Osteocyte (in vitro differentiated cells): ENCODE measurements around the gene NAA25. TPM values are rescaled to one million over a fixed set of nuclear protein-coding genes. Genes with fewer than 3 reads are reported as not detected.
"Not testable (repeated sequence)": the region's sequence is repeated elsewhere in the genome, so short reads cannot be mapped to it uniquely, and the experiment has no call there.

Source experiments
- DNase-seq: peaks from one replicate; pipeline ENCODE4 v3.0.0; 2021; ENCODE audit warnings: mixed read lengths; ENCODE audit not compliant: unreplicated experiment; ENCODE audit errors: extremely low spot score
- H3K27ac Mint-ChIP-seq: one replicate; pipeline ENCODE4 v1.8.0; 2021; ENCODE audit warnings: mild to moderate bottlenecking, mixed read lengths; ENCODE audit not compliant: unreplicated experiment
- H3K27me3 Mint-ChIP-seq: one replicate; pipeline ENCODE4 v1.8.0; 2021; ENCODE audit warnings: mixed read lengths; ENCODE audit not compliant: unreplicated experiment
- H3K36me3 Mint-ChIP-seq: one replicate; pipeline ENCODE4 v1.8.0; 2021; ENCODE audit warnings: mixed read lengths; ENCODE audit not compliant: unreplicated experiment
- H3K4me1 Mint-ChIP-seq: one replicate; pipeline ENCODE4 v1.8.0; 2021; ENCODE audit warnings: mixed read lengths; ENCODE audit not compliant: unreplicated experiment
- H3K4me3 Mint-ChIP-seq: one replicate; pipeline ENCODE4 v1.8.0; 2021; ENCODE audit warnings: mild to moderate bottlenecking, moderate library complexity, mixed read lengths; ENCODE audit not compliant: unreplicated experiment
- H3K9me3 Mint-ChIP-seq: one replicate; pipeline ENCODE4 v1.8.0; 2021; ENCODE audit warnings: mixed read lengths; ENCODE audit not compliant: unreplicated experiment
- CTCF ChIP-seq: fragments of 200-600 bp; sonication (generic); IDR thresholded peaks from 2 replicates; pipeline ENCODE4 v1.5.0; 2021; ENCODE audit warnings: antibody characterized with exemption, mild to moderate bottlenecking, moderate library complexity
- total RNA-seq: library from RNA; stranded (reverse); gene quantifications from 2 replicates; pipeline ENCODE4 v1.2.1, GENCODE V29; 2021

The NAA25 gene
- total RNA-seq, 1 donor from 2014 or later: 22.7 TPM

GRCh38 chr12:112012775-112013600, 95.6 kb downstream of the NAA25 start, which contains the start of the genes ERP29 and TMEM116:
ERP29 (plus strand) TSS chr12:112013426; CDS start chr12:112013466, 40 bp downstream.
TMEM116 (minus strand) TSS chr12:112013165; CDS start chr12:112005270, 7,895 bp downstream.
- DNase-seq: peak; percentile 100
- Mint-ChIP-seq H3K9me3 (peaks cover 6% of the 10 kb centered on the region), H3K4me3 (peak within 1 kb of the TSS; percentile 97), H3K36me3 (peaks cover 17% of the 10 kb centered on the region), H3K4me1 (peaks cover 32% of the 10 kb centered on the region), H3K27me3 (no peaks in the 10 kb centered on the region), H3K27ac (peak within 1 kb of the TSS; percentile 98)
- TF ChIP-seq CTCF: peak; percentile 58

- H3K9me3 Mint-ChIP-seq: peaks cover 6% of the 10 kb centered on the region
- peaks cover 16% of the 10 kb centered on the region for H3K36me3 Mint-ChIP-seq
- no peak overlapping the region for H3K27ac Mint-ChIP-seq
- no peak for DNase-seq
- peak overlapping the region; percentile 97 for H3K4me3 Mint-ChIP-seq
- no peaks in the 10 kb centered on the region for H3K27me3 Mint-ChIP-seq
- H3K4me1 Mint-ChIP-seq: peaks cover 32% of the 10 kb centered on the region
- TF ChIP-seq CTCF: no peak
Observed at GRCh38 chr12:112011685-112012084, 96.9 kb downstream of the NAA25 start.

GRCh38 chr12:112010415-112011344, 97.9 kb downstream of the NAA25 start:
- H3K27me3 Mint-ChIP-seq: no peaks in the 10 kb centered on the region
- H3K9me3 Mint-ChIP-seq: peaks cover under 1% of the 10 kb centered on the region
- peaks cover 8% of the 10 kb centered on the region for H3K36me3 Mint-ChIP-seq
- DNase-seq: no peak
- H3K27ac Mint-ChIP-seq: no peak overlapping the region
- peaks cover 37% of the 10 kb centered on the region for H3K4me1 Mint-ChIP-seq
- H3K4me3 Mint-ChIP-seq: peak overlapping the region; percentile 97
- no peak for TF ChIP-seq CTCF

GRCh38 chr12:112009596-112009995, 99.0 kb downstream of the NAA25 start:
- not testable (repeated sequence) for H3K27ac Mint-ChIP-seq, H3K9me3 Mint-ChIP-seq, H3K27me3 Mint-ChIP-seq, H3K36me3 Mint-ChIP-seq, DNase-seq, H3K4me3 Mint-ChIP-seq
- peaks cover 35% of the 10 kb centered on the region for H3K4me1 Mint-ChIP-seq

GRCh38 chr12:112008918-112009317, 99.7 kb downstream of the NAA25 start:
- H3K9me3 Mint-ChIP-seq: no peaks in the 10 kb centered on the region
- no peak for DNase-seq
- H3K27me3 Mint-ChIP-seq: no peaks in the 10 kb centered on the region
- no peak overlapping the region for H3K27ac Mint-ChIP-seq
- H3K4me1 Mint-ChIP-seq: peaks cover 30% of the 10 kb centered on the region
- no peaks in the 10 kb centered on the region for H3K36me3 Mint-ChIP-seq
- no peak for TF ChIP-seq CTCF
- no peak overlapping the region for H3K4me3 Mint-ChIP-seq
